ENCODE data around the gene DUSP8.
"Not testable (repeated sequence)": the region's sequence is repeated elsewhere in the genome, so short reads cannot be mapped to it uniquely, and the experiment has no call there.

The DUSP8 gene

GRCh38 chr11:1589191-1589963 lies 17.3 kb upstream of the DUSP8 start:
- not testable (repeated sequence) for DNase-seq (ENCODE audit: low read depth in 3 of 3)

DNA sequence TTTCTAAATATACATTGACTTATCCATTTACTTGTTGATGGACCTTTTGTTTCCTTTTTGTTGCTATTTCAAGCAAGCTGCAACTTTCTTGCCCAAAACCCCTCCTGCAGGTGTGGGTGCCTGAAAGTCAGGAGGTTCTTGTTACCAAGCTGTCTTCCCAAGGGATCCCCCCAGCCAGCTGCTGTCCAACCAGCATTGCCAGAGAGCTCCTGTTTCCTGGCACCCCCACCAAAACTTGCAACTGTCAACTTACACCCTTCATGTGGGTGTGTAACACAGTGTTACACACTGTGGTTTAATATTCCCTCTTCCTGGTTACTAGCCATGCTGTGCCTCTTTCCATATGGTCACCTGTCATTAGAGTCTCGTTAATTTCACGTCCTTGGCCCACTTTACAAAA lies 14.6 kb upstream of the DUSP8 start:
- DNase-seq (ENCODE audit: low read depth in 3 of 3): no peak

GRCh38 chr11:1584661-1585370 lies 12.7 kb upstream of the DUSP8 start, which contains the start of gene KRTAP5-1:
TSS of gene KRTAP5-1 (minus strand) at chr11:1585283. CDS start at chr11:1585249, 34 bp downstream.
- not testable (repeated sequence) for DNase-seq (ENCODE audit: low read depth in 3 of 3)

GRCh38 chr11:1582909-1583308 lies 10.8 kb upstream of the DUSP8 start:
- not testable (repeated sequence) for DNase-seq (ENCODE audit: low read depth in 3 of 3)

DNA sequence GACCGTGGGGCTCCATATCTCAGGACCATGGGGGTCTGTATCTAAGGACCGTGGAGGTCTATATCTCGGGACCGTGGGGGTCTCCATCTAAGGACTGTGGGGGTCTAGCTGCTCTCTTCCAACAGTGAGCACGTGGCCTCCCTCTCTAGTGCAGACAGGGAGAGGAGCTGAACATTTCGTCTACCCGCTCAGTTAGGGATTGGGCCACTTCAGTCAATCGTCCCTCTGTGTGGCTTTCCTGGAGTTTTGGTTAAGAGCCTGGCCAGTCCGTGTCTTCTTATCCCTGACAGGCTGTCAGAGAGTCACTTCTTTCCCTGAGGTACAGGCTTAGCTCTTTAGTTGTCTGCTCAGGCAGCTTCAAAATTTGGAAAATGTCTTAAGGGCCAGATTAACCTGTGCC lies 9.9 kb upstream of the DUSP8 start:
- no peak for DNase-seq (ENCODE audit: low read depth in 3 of 3)

DNA sequence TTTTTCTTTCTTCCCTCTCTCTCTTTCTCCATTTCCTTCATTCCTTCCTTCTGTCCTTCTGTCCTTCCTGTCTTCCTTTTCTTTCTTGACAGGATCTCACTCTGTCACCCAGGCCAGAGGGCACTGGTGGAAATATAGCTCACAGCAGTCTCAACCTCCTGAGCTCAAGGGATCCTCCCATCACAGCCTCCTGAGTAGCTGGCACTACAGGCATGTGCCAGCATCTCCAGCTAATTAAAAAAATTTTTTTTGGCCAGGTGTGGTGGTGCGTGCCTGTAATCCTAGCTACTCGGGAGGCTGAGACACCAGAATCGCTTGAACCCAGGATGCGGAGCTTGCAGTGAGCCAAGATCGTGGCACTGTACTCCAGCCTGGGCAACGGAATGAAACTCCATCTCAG lies 4.8 kb upstream of the DUSP8 start:
- DNase-seq (ENCODE audit: low read depth in 3 of 3): no peak

GRCh38 chr11:1575756-1576155 lies 3.7 kb upstream of the DUSP8 start:
- not testable (repeated sequence) for DNase-seq (ENCODE audit: low read depth in 3 of 3)

DNA sequence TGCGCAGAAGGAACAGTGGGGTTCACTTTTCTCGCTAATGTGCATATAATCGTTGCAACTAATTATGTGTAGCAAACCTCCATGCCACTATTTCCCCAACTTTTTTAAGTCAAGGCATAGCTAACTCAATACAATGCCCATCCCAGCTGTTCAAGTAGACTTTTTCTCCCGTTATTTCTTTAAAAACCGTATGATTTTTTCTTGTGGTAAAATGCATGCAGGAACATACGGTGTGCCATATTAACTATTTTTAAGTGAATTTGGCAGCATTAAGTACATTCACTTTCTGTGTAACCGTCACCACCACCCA lies 2.8 kb upstream of the DUSP8 start:
- DNase-seq (ENCODE audit: low read depth in 3 of 3): no peak

- DNase-seq (ENCODE audit: low read depth in 3 of 3): peak in 1 of 3 experiments; percentile 45
Measured at GRCh38 chr11:1574238-1574932, 2.3 kb upstream of the DUSP8 start.

- no peak for DNase-seq (ENCODE audit: low read depth in 3 of 3)
Measured at GRCh38 chr11:1573903-1574237, 1.8 kb upstream of the DUSP8 start.

DNA sequence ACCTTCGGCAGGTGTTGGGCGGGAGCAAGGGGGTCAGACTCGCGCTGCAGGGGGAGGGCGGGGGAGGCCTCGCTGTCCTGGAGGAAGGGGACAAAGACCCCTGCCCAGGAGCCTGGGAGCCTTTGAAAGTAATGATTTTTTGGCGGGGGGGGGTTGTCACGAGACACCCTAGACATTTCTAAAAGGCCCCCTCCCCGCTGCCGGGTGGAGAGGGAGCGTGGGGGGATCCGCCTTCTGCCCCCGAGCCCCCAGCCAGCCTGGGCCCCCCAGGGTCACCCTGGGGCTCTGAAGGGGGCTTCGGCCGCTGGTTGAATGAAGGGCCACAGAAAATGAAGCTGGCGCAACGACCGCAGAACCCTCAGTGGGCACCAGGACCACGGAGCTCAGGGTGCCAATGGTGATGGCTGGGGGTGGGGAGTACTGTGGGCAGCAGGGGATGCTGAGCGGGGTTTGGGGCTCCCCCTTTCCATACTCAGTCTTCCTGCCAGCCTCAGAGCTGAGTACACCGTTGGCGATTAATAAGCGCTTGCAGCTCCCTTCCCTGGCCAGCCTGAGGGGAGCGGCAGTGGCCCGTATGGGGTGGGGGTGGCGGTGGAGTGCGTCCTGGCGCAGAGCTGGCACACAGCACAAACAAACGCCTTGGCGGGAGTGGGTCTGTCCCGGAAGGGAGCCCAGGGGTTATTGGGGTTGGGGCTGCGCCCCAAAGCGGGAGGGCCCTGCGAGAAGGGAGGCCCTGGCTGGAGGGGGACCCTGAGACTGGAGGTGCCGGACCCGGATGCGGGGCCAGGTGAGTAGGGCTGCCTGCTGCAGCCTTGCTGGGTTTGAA lies 1.2 kb upstream of the DUSP8 start:
- DNase-seq (ENCODE audit: low read depth in 3 of 3): peak in 1 of 3 experiments; percentile 17

DNA sequence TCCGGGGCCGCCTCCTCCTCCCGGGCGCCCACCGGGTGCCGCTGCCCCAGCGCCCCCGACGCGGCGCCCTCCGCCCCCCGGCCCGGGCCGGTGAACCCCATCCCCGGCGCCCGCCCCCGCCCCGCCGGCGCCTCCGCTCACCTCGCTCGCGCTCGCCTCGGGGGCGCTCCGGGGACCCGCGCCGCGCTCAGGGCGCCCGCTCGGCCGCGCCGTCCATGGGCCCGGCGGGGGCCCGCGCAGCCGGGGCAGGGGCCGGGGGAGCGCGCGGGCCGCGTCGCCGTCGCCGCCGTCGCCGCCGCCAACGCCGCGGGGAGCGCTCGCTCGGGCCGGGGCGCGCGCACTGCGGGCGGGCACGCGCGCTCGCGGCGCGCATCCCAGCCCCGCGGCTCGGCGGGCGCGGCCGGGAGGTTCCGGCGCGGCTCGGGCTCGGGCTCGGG lies 293 bp downstream of the DUSP8 start:
- no peak for DNase-seq (ENCODE audit: low read depth in 3 of 3)

- no peak for DNase-seq (ENCODE audit: low read depth in 3 of 3)
Measured at GRCh38 chr11:1570896-1571759, 943 bp downstream of the DUSP8 start.

- no peak for DNase-seq (ENCODE audit: low read depth in 3 of 3)
Measured at GRCh38 chr11:1570531-1570895, 1.6 kb downstream of the DUSP8 start.

DNA sequence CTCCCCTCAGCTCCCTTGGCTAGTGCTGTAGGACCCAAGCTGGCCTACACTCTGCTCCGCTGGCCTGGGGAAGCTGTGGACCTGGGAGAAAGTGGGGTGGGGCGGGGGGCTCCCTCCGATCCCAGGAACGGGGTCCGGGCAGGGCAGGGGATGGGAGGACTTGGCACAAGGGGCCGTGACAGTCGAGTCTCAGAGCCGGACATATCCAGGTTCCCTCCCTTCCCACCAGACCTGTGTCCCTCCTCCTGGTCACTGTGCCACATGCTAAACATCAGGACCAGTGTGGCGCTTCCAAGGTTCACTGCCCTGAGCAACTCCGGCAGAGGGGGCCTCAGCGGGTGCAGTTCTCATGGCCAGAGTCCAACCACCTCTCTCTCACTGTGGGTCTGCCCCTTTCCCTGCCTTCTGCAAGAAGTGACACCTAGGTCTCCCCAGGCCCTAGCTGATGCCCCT lies 2.0 kb downstream of the DUSP8 start:
- DNase-seq (ENCODE audit: low read depth in 3 of 3): no peak

DNA sequence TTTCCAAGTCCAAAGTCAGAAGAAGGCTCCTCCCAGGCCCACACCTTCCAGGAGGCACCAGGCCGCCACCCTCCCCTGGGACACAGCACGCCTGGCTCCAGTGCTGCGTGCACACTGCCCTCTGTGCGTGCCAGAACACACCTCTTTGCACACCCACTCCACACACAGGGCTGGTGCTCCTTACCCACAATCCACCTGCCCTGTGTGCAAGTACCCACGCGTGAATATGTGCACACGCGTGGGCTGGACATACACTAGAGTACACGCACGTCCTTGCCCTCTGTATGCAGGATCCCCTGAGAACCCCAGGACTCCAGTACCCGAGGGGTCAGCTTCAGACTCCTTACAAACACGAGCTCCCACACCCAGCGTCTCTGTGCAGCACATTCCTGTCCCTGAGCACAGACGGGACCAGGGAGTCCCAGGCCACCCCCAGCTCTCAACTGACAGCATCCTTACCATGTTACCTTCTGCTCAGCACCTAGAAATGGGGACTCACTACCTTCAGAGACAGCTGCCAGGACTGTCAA lies 2.8 kb downstream of the DUSP8 start:
- no peak for DNase-seq (ENCODE audit: low read depth in 3 of 3)

DNA sequence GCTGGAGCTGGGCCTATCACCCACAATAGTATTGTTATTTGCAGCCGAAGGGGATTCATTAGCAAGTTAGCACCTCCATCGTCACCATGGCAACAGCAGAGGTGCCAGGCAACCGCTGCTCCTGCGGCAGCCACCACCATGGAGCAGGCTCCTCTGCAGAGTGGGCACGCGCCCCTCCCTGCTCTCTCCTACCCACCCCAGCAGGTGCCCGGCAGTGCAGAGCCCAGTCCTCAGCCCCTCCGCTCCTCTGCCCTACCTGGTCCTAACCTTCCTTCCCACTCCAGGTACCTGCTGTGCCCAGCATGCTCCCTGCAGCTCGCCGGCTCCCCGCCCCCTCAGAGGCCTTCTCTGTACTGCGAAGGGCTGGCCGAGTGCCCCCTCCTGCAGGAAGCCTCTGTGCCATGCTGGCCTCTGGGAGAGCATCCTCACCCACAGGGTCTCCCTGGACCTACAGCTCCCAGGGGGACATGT lies 3.6 kb downstream of the DUSP8 start:
- DNase-seq (ENCODE audit: low read depth in 3 of 3): no peak

DNA sequence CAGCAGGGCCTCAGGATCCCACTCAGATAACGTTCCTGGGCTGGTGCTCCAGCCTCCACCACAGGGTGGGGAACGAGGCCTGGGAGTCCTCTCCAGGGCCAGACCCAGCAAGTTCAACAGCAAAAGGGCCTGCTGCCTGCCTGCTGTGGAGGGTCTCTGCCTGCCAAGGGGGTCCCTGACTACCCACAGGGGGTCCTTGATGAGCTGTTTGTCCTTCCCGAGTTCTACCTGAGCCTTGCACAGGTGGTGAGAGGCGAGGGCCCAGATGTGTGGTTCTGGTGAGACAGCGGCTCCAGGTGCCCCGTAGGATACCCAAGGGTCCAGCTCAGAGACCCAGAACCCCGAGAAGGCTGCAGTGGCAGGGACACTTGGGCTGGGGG lies 4.4 kb downstream of the DUSP8 start:
- DNase-seq (ENCODE audit: low read depth in 3 of 3): no peak

DNA sequence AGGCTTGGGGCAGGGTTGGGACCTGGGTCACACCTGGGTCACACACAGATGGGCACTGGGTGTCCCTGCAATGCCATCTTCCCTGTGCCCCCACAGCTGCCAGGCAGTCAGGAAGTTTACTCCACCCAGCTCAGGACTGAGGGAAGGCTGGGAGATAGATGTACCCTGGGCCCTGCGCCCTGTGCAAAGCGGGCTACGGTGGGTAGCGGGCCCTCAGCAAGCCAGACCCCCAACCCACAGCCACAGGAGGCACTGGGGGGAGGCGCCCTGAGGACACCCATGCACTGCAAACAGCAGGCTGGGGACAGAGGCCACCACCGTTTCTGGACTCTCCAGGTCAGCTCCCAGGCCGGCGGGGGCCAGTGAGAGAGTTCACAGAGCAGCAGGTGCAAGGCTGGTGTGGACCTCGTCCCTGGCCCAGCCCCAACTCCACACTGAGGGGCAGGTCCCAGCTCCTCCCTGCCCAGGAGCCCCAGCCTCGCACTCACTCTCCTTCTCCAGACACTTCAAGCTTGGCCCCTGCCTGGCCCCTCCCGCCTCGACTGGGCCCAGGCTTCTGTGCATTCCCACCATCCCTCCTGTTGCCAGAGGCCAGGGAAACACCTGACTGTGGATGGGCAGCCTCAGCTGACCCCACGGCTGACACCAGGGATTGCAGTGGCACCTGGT lies 4.9 kb downstream of the DUSP8 start:
- DNase-seq (ENCODE audit: low read depth in 3 of 3): no peak

Data from stimulated activated CD4-positive, alpha-beta T cell treated with anti-CD3 and anti-CD28 coated beads, TNF-alpha, amount 100 ng/mL, for 24 hours (primary cell).